Parathyroid adenoma (tissue), 2 donors: ENCODE data around the gene CDKN2C.

ENCODE experiments used
- H2AFZ ChIP-seq: fragments of 300-600 bp; sonication (generic); one replicate; pipeline ENCODE4 v1.7.0; 2017; ENCODE audit warnings: antibody characterized with exemption, mild to moderate bottlenecking
- H3K27ac ChIP-seq: fragments of 300-600 bp; sonication (generic); one replicate; pipeline ENCODE4 v1.7.0; 2017
- H3K27me3 ChIP-seq: fragments of 300-600 bp; sonication (generic); one replicate; pipeline ENCODE4 v1.7.0; 2017; ENCODE audit warnings: low read length; ENCODE audit not compliant: control insufficient read depth, insufficient read depth
- H3K36me3 ChIP-seq: fragments of 300-600 bp; sonication (generic); one replicate; pipeline ENCODE4 v1.7.0; 2017; ENCODE audit warnings: low read length; ENCODE audit not compliant: control insufficient read depth, insufficient read depth
- H3K4me1 ChIP-seq: fragments of 300-600 bp; sonication (generic); one replicate; pipeline ENCODE4 v1.7.0; 2017; ENCODE audit warnings: control low read depth
- H3K4me2 ChIP-seq: fragments of 300-600 bp; sonication (generic); one replicate; pipeline ENCODE4 v1.7.0; 2017; ENCODE audit warnings: low read length
- H3K4me3 ChIP-seq: fragments of 300-600 bp; sonication (generic); one replicate; pipeline ENCODE4 v1.7.0; 2017; ENCODE audit warnings: low read depth, low read length
- H3K79me2 ChIP-seq: fragments of 300-600 bp; sonication (generic); one replicate; pipeline ENCODE4 v1.7.0; 2017; ENCODE audit warnings: control low read depth
- H3K9ac ChIP-seq: fragments of 300-600 bp; sonication (generic); one replicate; pipeline ENCODE4 v1.7.0; 2017; ENCODE audit warnings: mild to moderate bottlenecking
- H3K9me3 ChIP-seq: fragments of 300-600 bp; sonication (generic); one replicate; pipeline ENCODE4 v1.7.0; 2017; ENCODE audit warnings: low read length; ENCODE audit not compliant: control insufficient read depth
- CTCF ChIP-seq: fragments of 300-600 bp; sonication (generic); IDR thresholded peaks from one replicate; pipeline ENCODE4 v1.7.0; 2017; ENCODE audit warnings: antibody characterized with exemption, mild to moderate bottlenecking
- donor health status: primary hyperparathyroidism.

CDKN2C gene

DNA sequence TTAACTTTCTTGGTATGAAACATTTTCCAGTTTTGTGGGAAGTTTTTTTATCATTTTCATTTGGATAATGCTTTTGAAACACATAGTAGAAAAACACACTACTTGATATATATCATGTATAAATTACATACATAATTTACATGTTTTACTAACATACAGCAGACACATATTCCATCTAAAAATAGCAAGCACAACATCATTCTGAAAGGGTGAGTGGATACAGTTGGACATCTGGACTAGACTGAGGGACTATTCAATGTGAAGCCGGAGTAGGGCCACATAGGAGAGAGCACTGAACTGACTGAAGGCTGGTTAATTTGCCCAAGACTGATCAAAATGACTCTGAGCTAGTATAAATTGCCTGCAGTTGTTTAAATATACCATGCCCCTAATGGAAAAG lies 11.7 kb downstream of the CDKN2C start:
- H3K27ac ChIP-seq: peak overlapping the region; percentile 12
- H3K4me3 ChIP-seq: no peak overlapping the region
- no peak overlapping the region for H3K9ac ChIP-seq
- H3K27me3 ChIP-seq: no peaks in the 10 kb centered on the region
- no peaks in the 10 kb centered on the region for H3K4me1 ChIP-seq
- H3K9me3 ChIP-seq: no peaks in the 10 kb centered on the region
- no peak overlapping the region for H2AFZ ChIP-seq
- TF ChIP-seq CTCF: no peak
- H3K4me2 ChIP-seq: no peak overlapping the region
- H3K36me3 ChIP-seq: no peaks in the 10 kb centered on the region
- no peaks in the 10 kb centered on the region for H3K79me2 ChIP-seq

- Histone ChIP-seq H3K4me1 (no peaks in the 10 kb centered on the region), H3K9me3 (no peaks in the 10 kb centered on the region), H2AFZ (no peak overlapping the region), H3K27ac (no peak overlapping the region), H3K9ac (no peak overlapping the region), H3K27me3 (no peaks in the 10 kb centered on the region), H3K4me2 (no peak overlapping the region), H3K4me3 (no peak overlapping the region), H3K36me3 (no peaks in the 10 kb centered on the region), H3K79me2 (no peaks in the 10 kb centered on the region)
- no peak for TF ChIP-seq CTCF
These were observed 12.6 kb downstream of the CDKN2C start for GRCh38 chr1:50982611-50983010.

GRCh38 chr1:50983219-50983802 lies 13.3 kb downstream of the CDKN2C start:
- H3K9me3 ChIP-seq: no peaks in the 10 kb centered on the region
- TF ChIP-seq CTCF: no peak
- no peak overlapping the region for H3K9ac ChIP-seq
- H3K4me3 ChIP-seq: no peak overlapping the region
- no peak overlapping the region for H2AFZ ChIP-seq
- H3K27me3 ChIP-seq: no peaks in the 10 kb centered on the region
- H3K27ac ChIP-seq: no peak overlapping the region
- no peaks in the 10 kb centered on the region for H3K36me3 ChIP-seq
- no peaks in the 10 kb centered on the region for H3K79me2 ChIP-seq
- H3K4me2 ChIP-seq: no peak overlapping the region
- H3K4me1 ChIP-seq: no peaks in the 10 kb centered on the region

- no peaks in the 10 kb centered on the region for H3K27me3 ChIP-seq
These were observed 15.0 kb downstream of the CDKN2C start for GRCh38 chr1:50985094-50985493.

More at GRCh38 chr1:50985094-50985493, 15.0 kb downstream of the CDKN2C start:
- H3K9ac ChIP-seq: no peak overlapping the region
- TF ChIP-seq CTCF: no peak
- no peaks in the 10 kb centered on the region for H3K36me3 ChIP-seq
- H3K4me3 ChIP-seq: no peak overlapping the region
- no peak overlapping the region for H3K4me2 ChIP-seq
- no peaks in the 10 kb centered on the region for H3K9me3 ChIP-seq
- H3K79me2 ChIP-seq: no peaks in the 10 kb centered on the region
- H3K4me1 ChIP-seq: no peaks in the 10 kb centered on the region
- peak overlapping the region; percentile 44 for H3K27ac ChIP-seq
- H2AFZ ChIP-seq: no peak overlapping the region
